ENCODE data around the gene TNPO3. TPM values are rescaled to one million over a fixed set of nuclear protein-coding genes. Genes with fewer than 3 reads are reported as not detected.
"Not testable (repeated sequence)": the region's sequence is repeated elsewhere in the genome, so short reads cannot be mapped to it uniquely, and the experiment has no call there.

Gene TNPO3
- total RNA-seq, 2 donors from 2014 or later = 62.0 to 81.4 TPM

- DNase-seq; H3K9me3 Mint-ChIP-seq; H3K27ac Mint-ChIP-seq; H3K4me3 Mint-ChIP-seq; ATAC-seq (replicated peaks in 1 of 2); H3K36me3 Mint-ChIP-seq (ENCODE audit: insufficient read depth in 2 of 2): not testable (repeated sequence)
- peaks cover 54% of the 10 kb centered on the region for H3K27me3 Mint-ChIP-seq (ENCODE audit: low read depth)
- H3K4me1 Mint-ChIP-seq (ENCODE audit: low read depth) = peaks cover 20% of the 10 kb centered on the region
These were observed 142.0 kb downstream of the TNPO3 start for GRCh38 chr7:128912709-128913495.

DNA sequence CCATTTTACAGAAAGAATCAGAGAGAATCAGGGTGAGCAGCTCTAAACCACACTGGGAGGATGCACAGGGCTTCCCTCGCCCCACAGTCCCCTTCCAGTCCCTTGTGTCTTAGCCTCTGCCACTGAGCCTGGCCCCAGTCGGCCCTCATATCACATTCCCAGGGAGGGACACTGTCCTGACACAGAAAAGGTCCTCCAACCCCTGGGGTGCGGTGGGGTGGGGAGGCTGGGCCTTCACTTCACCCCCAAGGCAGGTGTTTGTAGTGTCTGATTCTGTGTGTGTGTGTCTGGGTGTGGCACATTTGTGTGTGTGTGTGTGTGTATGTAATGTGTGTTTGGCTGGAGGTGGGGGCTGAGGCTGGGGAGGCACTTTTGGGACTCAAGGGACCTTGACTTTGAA, 142.6 kb downstream of the TNPO3 start:
- H3K9me3 Mint-ChIP-seq = no peaks in the 10 kb centered on the region
- H3K36me3 Mint-ChIP-seq (ENCODE audit: insufficient read depth in 2 of 2) = no peaks in the 10 kb centered on the region
- H3K4me3 Mint-ChIP-seq = no peak overlapping the region
- peaks cover 48% of the 10 kb centered on the region for H3K27me3 Mint-ChIP-seq (ENCODE audit: low read depth)
- ATAC-seq (replicated peaks in 1 of 2) = no peak
- H3K4me1 Mint-ChIP-seq (ENCODE audit: low read depth) = peaks cover 20% of the 10 kb centered on the region
- no peak for DNase-seq
- H3K27ac Mint-ChIP-seq = no peak overlapping the region

DNA sequence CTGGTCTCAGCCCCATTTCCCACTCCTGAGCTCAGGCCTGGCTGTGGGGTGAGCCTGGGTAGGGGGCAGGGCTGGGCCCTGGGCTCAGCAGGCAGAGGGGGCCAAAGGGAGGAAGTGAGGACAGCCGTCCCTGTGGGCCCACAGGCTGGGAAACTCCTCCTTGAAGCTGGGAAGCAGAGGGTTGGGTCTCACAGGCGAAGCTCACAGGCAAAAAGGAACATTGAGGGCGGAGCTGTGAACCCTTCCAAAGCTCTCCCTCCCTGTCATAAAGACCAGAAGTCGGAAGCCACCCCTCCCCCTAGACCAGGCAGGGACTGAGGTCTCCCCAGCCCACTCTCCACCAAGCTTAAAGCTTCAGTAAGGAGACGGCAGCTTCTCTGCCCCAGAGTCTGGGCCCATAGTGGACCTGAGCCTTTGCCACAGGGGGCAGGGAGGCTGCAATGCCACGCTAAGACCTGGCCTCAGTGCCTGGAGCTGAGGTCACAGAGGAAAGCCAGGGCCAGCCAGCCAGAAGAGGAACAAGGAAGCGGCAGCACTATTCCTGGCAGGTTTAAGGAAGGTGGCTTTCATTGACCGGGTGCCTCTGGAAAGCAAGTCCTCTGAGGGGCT, 143.4 kb downstream of the TNPO3 start:
- no peak for DNase-seq
- Mint-ChIP-seq H3K9me3 (no peaks in the 10 kb centered on the region), H3K27ac (no peak overlapping the region), H3K4me1 (ENCODE audit: low read depth) (peaks cover 20% of the 10 kb centered on the region), H3K36me3 (ENCODE audit: insufficient read depth in 2 of 2) (no peaks in the 10 kb centered on the region), H3K27me3 (ENCODE audit: low read depth) (peaks cover 41% of the 10 kb centered on the region), H3K4me3 (no peak overlapping the region)
- ATAC-seq (replicated peaks in 1 of 2) = no peak

DNA sequence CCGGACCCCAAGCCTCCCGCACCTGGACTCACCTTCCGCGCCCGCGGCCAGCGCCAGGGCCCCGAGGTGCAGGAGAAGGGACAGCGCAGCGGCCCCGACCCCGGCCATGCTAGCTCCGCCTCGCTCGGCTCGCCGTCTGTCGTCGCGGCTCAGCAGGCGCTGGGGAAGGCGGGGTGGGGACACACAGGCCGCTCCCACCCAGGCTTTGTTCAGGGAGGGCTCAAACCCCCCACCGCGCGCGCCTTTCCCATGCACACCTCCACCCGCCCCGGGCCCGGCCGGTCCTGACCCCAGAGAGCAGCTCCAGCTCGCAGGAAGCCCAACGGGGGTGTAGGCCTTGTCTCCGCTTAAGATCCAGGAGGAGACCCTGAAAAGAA, 144.4 kb downstream of the TNPO3 start, which contains the start of gene KCP:
Gene KCP (minus strand): TSS at position 141 of the 377 bp plus-strand sequence. CDS start 33 bp downstream, at position 108.
- H3K4me3 Mint-ChIP-seq = no peak within 1 kb of the TSS
- H3K36me3 Mint-ChIP-seq (ENCODE audit: insufficient read depth in 2 of 2) = no peaks in the 10 kb centered on the region
- H3K27ac Mint-ChIP-seq = no peak within 1 kb of the TSS
- DNase-seq (no peak), ATAC-seq (replicated peaks in 1 of 2) (no peak)
- H3K9me3 Mint-ChIP-seq = no peaks in the 10 kb centered on the region
- peaks cover 43% of the 10 kb centered on the region for H3K27me3 Mint-ChIP-seq (ENCODE audit: low read depth)
- peaks cover 19% of the 10 kb centered on the region for H3K4me1 Mint-ChIP-seq (ENCODE audit: low read depth)

GRCh38 chr7:128909625-128910568, 145.0 kb downstream of the TNPO3 start:
- Mint-ChIP-seq H3K9me3 (no peaks in the 10 kb centered on the region), H3K4me1 (ENCODE audit: low read depth) (peaks cover 14% of the 10 kb centered on the region), H3K27ac (no peak overlapping the region), H3K4me3 (no peak overlapping the region), H3K27me3 (ENCODE audit: low read depth) (peaks cover 37% of the 10 kb centered on the region), H3K36me3 (ENCODE audit: insufficient read depth in 2 of 2) (no peaks in the 10 kb centered on the region)
- DNase-seq (no peak), ATAC-seq (replicated peaks in 1 of 2) (no peak)

DNA sequence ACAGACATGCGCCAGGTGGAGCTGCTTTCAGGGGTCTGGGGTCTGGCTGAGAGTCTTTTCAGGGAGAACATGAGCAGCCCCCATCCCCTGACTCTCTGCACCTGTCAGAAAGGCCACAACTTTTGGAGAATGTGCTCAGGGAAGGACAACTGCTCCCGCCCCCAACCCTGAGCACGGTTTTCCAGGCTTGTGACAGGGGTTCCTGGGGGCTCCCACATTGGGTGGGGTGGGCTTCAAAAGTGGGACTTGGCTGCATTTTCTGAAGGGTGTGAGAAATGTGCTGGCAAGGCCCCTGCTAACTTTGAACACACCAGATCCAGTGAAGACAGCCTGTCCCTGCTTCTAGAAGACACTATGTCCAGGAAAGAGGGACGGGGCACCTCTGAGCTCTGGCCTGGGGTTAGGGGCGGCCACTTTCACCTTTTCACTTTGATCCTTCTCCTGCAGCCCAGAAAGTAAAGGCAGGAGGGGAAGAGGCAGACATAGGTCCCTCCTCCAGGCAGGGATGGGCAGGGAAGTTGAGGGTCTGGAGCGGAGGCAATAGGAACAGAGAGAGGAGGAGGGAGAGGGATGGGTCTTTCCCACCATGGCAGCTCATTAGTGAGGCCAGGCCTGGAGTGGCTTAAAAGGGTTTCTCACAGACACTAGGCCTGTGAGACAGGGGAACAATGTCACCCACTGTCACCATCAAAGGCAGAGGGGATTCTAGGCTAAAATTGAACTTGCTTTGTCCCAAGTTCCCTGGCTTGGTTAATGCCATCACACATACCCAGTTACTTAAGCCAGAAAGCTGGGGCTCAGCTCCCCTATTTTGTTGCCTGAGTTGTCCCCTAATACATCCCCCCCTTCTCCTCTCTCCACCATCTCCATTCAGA, 145.9 kb downstream of the TNPO3 start:
- Mint-ChIP-seq H3K36me3 (ENCODE audit: insufficient read depth in 2 of 2) (no peaks in the 10 kb centered on the region), H3K4me1 (ENCODE audit: low read depth) (peaks cover 8% of the 10 kb centered on the region), H3K9me3 (no peaks in the 10 kb centered on the region), H3K27me3 (ENCODE audit: low read depth) (peaks cover 31% of the 10 kb centered on the region), H3K4me3 (no peak overlapping the region), H3K27ac (no peak overlapping the region)
- ATAC-seq (replicated peaks in 1 of 2) (no peak), DNase-seq (no peak)

- no peak for DNase-seq
- Mint-ChIP-seq H3K4me1 (ENCODE audit: low read depth) (peaks cover 8% of the 10 kb centered on the region), H3K27ac (no peak overlapping the region), H3K27me3 (ENCODE audit: low read depth) (peaks cover 27% of the 10 kb centered on the region), H3K9me3 (no peaks in the 10 kb centered on the region), H3K36me3 (ENCODE audit: insufficient read depth in 2 of 2) (no peaks in the 10 kb centered on the region), H3K4me3 (no peak overlapping the region)
- ATAC-seq (replicated peaks in 1 of 2) = no peak
These were observed 147.9 kb downstream of the TNPO3 start for GRCh38 chr7:128906766-128907559.

- no peak overlapping the region for H3K4me3 Mint-ChIP-seq
- H3K9me3 Mint-ChIP-seq = no peaks in the 10 kb centered on the region
- H3K36me3 Mint-ChIP-seq (ENCODE audit: insufficient read depth in 2 of 2) = no peaks in the 10 kb centered on the region
- H3K4me1 Mint-ChIP-seq (ENCODE audit: low read depth) = peaks cover 5% of the 10 kb centered on the region
- H3K27ac Mint-ChIP-seq = no peak overlapping the region
- no peak for ATAC-seq (replicated peaks in 1 of 2)
- peaks cover 28% of the 10 kb centered on the region for H3K27me3 Mint-ChIP-seq (ENCODE audit: low read depth)
- DNase-seq = no peak
These were observed 148.7 kb downstream of the TNPO3 start for GRCh38 chr7:128906001-128906765.

DNA sequence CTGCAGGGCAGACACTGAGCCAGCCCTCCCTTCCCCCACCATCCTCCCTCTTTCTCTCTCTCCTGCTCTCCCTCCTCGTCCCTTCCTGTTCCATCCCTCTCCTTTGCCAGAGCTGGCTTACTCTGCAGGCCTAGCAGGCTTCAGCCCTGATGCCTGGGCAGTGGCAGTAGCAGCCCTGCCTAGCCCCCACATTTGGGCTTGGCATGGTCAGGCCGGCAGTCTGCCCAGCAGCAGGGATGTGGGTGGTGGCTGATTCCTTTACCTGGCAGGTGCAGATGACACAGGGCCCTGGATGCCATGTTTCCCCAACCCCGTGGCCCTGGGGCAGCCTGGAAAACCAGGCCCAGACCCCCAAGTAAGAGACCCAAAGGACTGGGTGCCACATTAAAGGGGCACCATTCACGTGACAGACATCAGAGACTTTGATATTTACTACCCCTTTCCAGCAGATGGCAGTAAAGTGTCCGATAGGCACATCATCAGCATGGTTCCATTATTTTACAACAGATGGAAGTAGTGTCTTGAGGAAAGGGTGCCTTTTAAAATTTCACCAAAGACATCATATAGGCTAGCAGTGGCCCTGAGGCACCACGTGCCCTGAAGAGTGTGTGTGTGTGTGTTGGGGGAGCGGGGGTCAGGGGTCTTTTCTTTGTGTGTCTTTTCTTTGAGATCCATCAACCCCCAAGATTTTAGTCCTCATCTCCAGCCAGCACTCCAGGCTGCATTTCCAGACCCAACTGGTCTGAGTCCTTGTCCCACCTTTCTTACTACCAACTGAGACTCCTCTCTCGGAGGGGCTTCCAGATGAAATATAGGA, 150.3 kb downstream of the TNPO3 start:
- Mint-ChIP-seq H3K4me1 (ENCODE audit: low read depth) (no peaks in the 10 kb centered on the region), H3K4me3 (no peak overlapping the region), H3K27ac (no peak overlapping the region), H3K27me3 (ENCODE audit: low read depth) (peaks cover 17% of the 10 kb centered on the region), H3K9me3 (no peaks in the 10 kb centered on the region), H3K36me3 (ENCODE audit: insufficient read depth in 2 of 2) (no peaks in the 10 kb centered on the region)
- DNase-seq = peak in 1 of 2 donors; percentile 47
- ATAC-seq (replicated peaks in 1 of 2) = peak; percentile 72 to 75

Data from activated T-cell treated with anti-CD3 and anti-CD28 coated beads, Interleukin-2, amount 50 U/mL, for 72 hours (primary cell).